ENCODE results near the gene CAPN5.

DNA sequence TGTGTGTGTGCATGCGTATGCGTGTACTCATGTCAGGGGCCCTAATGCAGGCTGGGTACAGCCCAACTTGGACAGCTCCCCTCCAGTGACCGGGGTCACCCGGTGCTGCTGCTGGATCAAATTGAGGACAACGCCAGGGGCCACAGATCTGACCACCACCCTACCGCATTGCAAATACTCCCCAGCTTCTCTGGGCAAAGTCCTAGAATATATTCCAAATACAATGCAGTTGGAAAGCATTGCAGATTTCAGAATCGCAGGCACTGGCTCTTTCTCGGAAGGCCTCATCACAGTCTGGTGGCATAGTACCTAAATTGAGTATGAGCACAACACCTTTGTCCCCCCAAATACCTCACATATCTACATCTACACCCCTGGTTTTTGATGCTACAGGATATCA, 104.5 kb downstream of the CAPN5 start:
- TF ChIP-seq, protein P1, sequence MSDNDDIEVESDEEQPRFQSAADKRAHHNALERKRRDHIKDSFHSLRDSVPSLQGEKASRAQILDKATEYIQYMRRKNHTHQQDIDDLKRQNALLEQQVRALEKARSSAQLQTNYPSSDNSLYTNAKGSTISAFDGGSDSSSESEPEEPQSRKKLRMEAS (IDR thresholded peaks at IDR 0.05), result no peak
- TF ChIP-seq, protein P2, sequence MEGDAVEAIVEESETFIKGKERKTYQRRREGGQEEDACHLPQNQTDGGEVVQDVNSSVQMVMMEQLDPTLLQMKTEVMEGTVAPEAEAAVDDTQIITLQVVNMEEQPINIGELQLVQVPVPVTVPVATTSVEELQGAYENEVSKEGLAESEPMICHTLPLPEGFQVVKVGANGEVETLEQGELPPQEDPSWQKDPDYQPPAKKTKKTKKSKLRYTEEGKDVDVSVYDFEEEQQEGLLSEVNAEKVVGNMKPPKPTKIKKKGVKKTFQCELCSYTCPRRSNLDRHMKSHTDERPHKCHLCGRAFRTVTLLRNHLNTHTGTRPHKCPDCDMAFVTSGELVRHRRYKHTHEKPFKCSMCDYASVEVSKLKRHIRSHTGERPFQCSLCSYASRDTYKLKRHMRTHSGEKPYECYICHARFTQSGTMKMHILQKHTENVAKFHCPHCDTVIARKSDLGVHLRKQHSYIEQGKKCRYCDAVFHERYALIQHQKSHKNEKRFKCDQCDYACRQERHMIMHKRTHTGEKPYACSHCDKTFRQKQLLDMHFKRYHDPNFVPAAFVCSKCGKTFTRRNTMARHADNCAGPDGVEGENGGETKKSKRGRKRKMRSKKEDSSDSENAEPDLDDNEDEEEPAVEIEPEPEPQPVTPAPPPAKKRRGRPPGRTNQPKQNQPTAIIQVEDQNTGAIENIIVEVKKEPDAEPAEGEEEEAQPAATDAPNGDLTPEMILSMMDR (IDR thresholded peaks at IDR 0.05), result no peak
- TF ChIP-seq ESRRA (IDR thresholded peaks at IDR 0.05; ENCODE audit: borderline replicate concordance, low read length) (no peak), RAD21 (conservative IDR thresholded peaks at IDR 0.05 in 1 of 2, IDR thresholded peaks at IDR 0.05 in 1 of 2) (no peak), EP300 (IDR thresholded peaks at IDR 0.05) (no peak), BHLHE40 (IDR thresholded peaks at IDR 0.05; ENCODE audit: low read depth, low read length) (no peak), CEBPB (IDR thresholded peaks at IDR 0.05) (no peak), POLR2A (IDR thresholded peaks at IDR 0.05; ENCODE audit: low read length) (no peak)
